Measurements from ENCODE around the gene KBTBD13.
"Not testable (repeated sequence)": the region's sequence is repeated elsewhere in the genome, so short reads cannot be mapped to it uniquely, and the experiment has no call there.

KBTBD13 gene

DNA sequence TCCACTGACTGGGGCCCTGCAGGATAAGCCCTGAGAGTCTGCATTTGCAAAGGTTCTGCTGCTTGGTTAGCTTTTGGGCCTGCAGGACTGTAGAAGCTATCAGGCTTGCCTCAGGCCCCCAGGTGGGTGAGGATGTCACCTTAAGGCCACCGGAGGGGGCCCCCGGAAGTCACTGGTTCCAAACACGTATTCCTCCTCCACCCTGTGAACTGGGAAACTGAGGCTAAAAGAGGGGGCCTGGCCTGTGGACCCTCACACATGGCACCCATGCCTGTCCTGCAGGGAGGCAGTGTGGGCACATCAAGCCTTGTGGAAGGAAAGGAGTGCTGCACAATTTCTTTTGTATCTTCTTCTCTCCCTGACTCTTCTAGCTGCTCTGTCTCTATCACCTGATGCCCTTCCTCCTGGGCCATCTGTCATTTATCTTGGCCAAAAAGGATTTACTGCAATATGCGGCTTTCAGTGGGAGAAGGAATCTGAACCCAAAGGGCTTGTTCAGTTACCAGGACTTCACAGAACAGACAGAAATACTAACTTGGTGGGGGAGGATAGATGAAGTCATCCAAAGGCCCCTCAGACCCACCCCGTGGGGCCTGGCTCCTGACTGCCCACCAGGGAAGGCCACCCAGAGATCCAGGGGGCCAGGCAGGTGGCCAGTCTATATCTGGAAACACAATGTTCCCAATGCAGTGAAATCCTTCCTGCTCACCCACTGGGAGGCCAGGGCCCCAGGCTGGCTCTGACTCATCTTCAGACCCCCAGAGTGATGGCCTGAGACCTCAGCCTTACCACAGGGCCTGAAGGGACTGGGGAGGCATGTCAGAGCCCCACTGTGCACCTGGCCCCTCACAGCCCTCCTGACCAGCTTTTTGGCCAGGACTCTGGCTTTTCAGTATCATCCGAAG lies 20.2 kb downstream of the KBTBD13 start:
- Histone ChIP-seq H3K36me3 (ENCODE audit: control insufficient read depth, insufficient read depth, low read length) (no peaks in the 10 kb centered on the region), H3K9me3 (ENCODE audit: control insufficient read depth, low read length) (no peaks in the 10 kb centered on the region), H3K27ac (ENCODE audit: insufficient read depth, low read depth, low read length, poor library complexity, severe bottlenecking) (no peak overlapping the region), H3K27me3 (ENCODE audit: control insufficient read depth, insufficient read depth, low read length, poor library complexity, severe bottlenecking) (peaks cover under 1% of the 10 kb centered on the region), H3K4me1 (ENCODE audit: control insufficient read depth, insufficient read depth, low read length) (no peaks in the 10 kb centered on the region), H3K4me3 (ENCODE audit: insufficient read depth, low read depth, low read length) (no peak overlapping the region)
- WGBS, 2 experiments = 92 to 94% methylated on average over 6 of the region's 6 CpGs

GRCh38 chr15:65097651-65098263 lies 21.2 kb downstream of the KBTBD13 start:
- H3K36me3 ChIP-seq (ENCODE audit: control insufficient read depth, insufficient read depth, low read length) = no peaks in the 10 kb centered on the region
- H3K27me3 ChIP-seq (ENCODE audit: control insufficient read depth, insufficient read depth, low read length, poor library complexity, severe bottlenecking) = peaks cover 11% of the 10 kb centered on the region
- H3K4me1 ChIP-seq (ENCODE audit: control insufficient read depth, insufficient read depth, low read length) = no peaks in the 10 kb centered on the region
- no peak overlapping the region for H3K27ac ChIP-seq (ENCODE audit: insufficient read depth, low read depth, low read length, poor library complexity, severe bottlenecking)
- no peak overlapping the region for H3K4me3 ChIP-seq (ENCODE audit: insufficient read depth, low read depth, low read length)
- no peaks in the 10 kb centered on the region for H3K9me3 ChIP-seq (ENCODE audit: control insufficient read depth, low read length)
- 94 to 95% methylated on average over 7 of the region's 7 CpGs for WGBS, 2 experiments

DNA sequence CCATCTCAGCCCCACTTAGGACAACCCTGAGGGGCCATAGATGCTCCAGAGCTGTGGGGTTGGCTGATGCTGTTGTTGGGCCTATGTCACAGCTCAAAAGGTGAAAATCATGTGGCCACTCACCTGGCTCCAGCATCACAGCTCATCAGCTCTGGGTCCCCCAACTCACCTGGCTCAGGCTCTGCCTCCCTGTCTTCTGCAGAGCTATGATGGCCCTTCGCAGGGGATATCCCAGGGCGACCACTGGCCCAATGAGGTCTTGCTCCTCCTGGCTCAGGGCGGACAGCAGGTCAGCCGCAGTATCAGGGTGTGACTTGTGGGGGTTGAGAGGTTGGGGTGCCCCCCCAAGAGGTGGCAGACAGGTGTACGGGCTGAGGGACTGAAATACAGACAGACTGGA lies 22.8 kb downstream of the KBTBD13 start:
- WGBS, 2 experiments = 94 to 96% methylated on average over 5 of the region's 5 CpGs
- Histone ChIP-seq H3K4me3 (ENCODE audit: insufficient read depth, low read depth, low read length) (no peak overlapping the region), H3K27ac (ENCODE audit: insufficient read depth, low read depth, low read length, poor library complexity, severe bottlenecking) (no peak overlapping the region), H3K9me3 (ENCODE audit: control insufficient read depth, low read length) (no peaks in the 10 kb centered on the region), H3K4me1 (ENCODE audit: control insufficient read depth, insufficient read depth, low read length) (no peaks in the 10 kb centered on the region), H3K27me3 (ENCODE audit: control insufficient read depth, insufficient read depth, low read length, poor library complexity, severe bottlenecking) (peaks cover 19% of the 10 kb centered on the region), H3K36me3 (ENCODE audit: control insufficient read depth, insufficient read depth, low read length) (no peaks in the 10 kb centered on the region)

- WGBS, 2 experiments = 93 to 95% methylated on average over 10 of the region's 10 CpGs
- not testable (repeated sequence) for H3K4me3 ChIP-seq (ENCODE audit: insufficient read depth, low read depth, low read length); H3K27ac ChIP-seq (ENCODE audit: insufficient read depth, low read depth, low read length, poor library complexity, severe bottlenecking); H3K36me3 ChIP-seq (ENCODE audit: control insufficient read depth, insufficient read depth, low read length); H3K4me1 ChIP-seq (ENCODE audit: control insufficient read depth, insufficient read depth, low read length); H3K9me3 ChIP-seq (ENCODE audit: control insufficient read depth, low read length)
- H3K27me3 ChIP-seq (ENCODE audit: control insufficient read depth, insufficient read depth, low read length, poor library complexity, severe bottlenecking) = peaks cover 19% of the 10 kb centered on the region
Observed at GRCh38 chr15:65099801-65100200, 23.3 kb downstream of the KBTBD13 start.

DNA sequence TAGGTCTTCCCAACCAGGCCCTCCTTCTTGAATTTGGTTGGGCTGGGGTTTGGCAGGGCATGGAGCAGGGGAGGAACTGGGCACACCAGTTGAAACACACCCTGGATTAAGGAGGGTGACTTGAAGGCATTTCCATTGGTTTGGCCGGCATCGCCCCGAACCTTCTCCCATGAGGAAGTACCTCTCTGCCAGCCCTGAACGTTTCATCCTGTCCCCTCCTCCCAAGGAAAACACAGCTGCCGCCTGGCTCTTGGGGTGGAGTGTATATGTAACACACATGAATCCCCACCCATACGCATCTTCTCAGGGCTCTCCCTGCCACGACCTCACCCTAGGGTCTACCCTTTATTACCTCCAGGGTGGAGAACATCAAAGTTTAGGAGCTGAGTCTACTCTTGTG lies 23.9 kb downstream of the KBTBD13 start:
- no peaks in the 10 kb centered on the region for H3K4me1 ChIP-seq (ENCODE audit: control insufficient read depth, insufficient read depth, low read length)
- no peak overlapping the region for H3K4me3 ChIP-seq (ENCODE audit: insufficient read depth, low read depth, low read length)
- H3K36me3 ChIP-seq (ENCODE audit: control insufficient read depth, insufficient read depth, low read length) = no peaks in the 10 kb centered on the region
- no peak overlapping the region for H3K27ac ChIP-seq (ENCODE audit: insufficient read depth, low read depth, low read length, poor library complexity, severe bottlenecking)
- 95 to 99% methylated on average over 6 to 7 of the region's 7 CpGs for WGBS, 2 experiments
- H3K27me3 ChIP-seq (ENCODE audit: control insufficient read depth, insufficient read depth, low read length, poor library complexity, severe bottlenecking) = peaks cover 19% of the 10 kb centered on the region
- no peaks in the 10 kb centered on the region for H3K9me3 ChIP-seq (ENCODE audit: control insufficient read depth, low read length)

DNA sequence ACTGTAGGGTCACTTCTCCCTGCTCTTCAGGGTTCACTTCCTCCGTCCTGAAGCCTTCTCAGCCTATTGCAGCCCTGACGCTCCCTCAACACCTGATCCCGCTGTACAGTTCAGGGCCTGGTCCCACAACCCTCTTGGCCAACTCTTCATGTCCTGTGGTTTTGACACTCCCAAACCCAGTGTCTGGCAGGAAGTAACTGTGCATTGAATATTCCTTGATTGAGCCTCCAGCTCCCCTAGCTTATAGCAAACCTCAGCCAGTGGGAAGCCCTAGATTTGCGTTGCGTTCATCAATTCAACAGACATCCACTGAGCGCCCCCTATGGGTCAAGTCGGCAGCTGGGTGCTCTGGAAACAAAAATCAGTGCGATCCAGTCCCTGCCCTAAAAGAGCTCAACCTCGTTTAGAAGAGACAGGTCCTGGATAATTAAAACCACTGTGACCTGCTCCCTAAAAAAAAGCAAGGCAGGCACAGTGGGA lies 24.9 kb downstream of the KBTBD13 start:
- peaks cover 19% of the 10 kb centered on the region for H3K27me3 ChIP-seq (ENCODE audit: control insufficient read depth, insufficient read depth, low read length, poor library complexity, severe bottlenecking)
- no peaks in the 10 kb centered on the region for H3K4me1 ChIP-seq (ENCODE audit: control insufficient read depth, insufficient read depth, low read length)
- H3K36me3 ChIP-seq (ENCODE audit: control insufficient read depth, insufficient read depth, low read length) = no peaks in the 10 kb centered on the region
- no peak overlapping the region for H3K27ac ChIP-seq (ENCODE audit: insufficient read depth, low read depth, low read length, poor library complexity, severe bottlenecking)
- no peaks in the 10 kb centered on the region for H3K9me3 ChIP-seq (ENCODE audit: control insufficient read depth, low read length)
- 38 to 39% methylated on average over 9 of the region's 9 CpGs for WGBS, 2 experiments
- peak overlapping the region; percentile 23 for H3K4me3 ChIP-seq (ENCODE audit: insufficient read depth, low read depth, low read length)

DNA sequence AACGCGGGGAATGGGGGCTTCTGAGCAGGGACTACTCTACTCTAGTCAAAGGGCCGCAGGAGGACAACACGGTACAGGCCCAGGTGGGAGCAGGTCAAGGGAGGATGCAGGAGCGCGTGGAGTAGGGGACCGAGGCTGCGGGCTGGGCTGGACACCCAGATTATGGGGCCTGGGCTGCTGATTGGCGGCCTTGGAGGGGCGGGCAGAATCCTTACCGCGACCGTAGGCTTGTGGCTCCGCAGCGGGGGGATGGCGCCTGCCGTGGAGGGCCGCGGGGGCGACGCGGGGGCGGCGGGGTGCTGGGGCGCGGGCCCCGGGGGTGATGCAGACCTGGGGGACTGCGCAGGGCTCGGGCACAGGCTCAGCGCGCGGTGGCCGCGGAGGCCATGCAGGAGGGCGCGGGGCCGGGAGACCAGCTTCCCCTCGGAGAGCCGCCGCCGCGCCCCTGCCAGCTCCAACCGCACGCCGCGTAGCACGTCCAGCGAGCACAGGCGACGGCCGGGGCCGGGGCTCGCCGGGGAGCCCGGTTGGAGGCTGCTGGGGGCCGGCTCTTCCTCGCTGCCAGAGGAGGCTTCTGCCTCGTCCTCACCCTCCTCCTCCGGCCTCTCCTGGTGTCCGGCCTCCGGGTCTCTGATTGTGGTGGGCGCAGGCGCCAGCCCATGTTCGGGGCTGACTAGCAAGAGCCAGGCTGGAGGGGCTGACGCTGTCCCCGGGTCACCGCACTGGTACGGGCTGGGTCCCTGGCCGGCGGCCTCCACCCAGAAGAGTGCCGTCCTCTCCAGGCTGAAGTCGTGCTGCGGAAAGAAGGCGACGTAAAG lies 25.6 kb downstream of the KBTBD13 start:
- peaks cover 19% of the 10 kb centered on the region for H3K27me3 ChIP-seq (ENCODE audit: control insufficient read depth, insufficient read depth, low read length, poor library complexity, severe bottlenecking)
- H3K4me1 ChIP-seq (ENCODE audit: control insufficient read depth, insufficient read depth, low read length) = no peaks in the 10 kb centered on the region
- H3K9me3 ChIP-seq (ENCODE audit: control insufficient read depth, low read length) = no peaks in the 10 kb centered on the region
- H3K4me3 ChIP-seq (ENCODE audit: insufficient read depth, low read depth, low read length) = peak overlapping the region; percentile 23
- H3K36me3 ChIP-seq (ENCODE audit: control insufficient read depth, insufficient read depth, low read length) = no peaks in the 10 kb centered on the region
- no peak overlapping the region for H3K27ac ChIP-seq (ENCODE audit: insufficient read depth, low read depth, low read length, poor library complexity, severe bottlenecking)
- 46 to 48% methylated on average over 75 of the region's 75 CpGs for WGBS, 2 experiments

- no peak overlapping the region for H3K4me3 ChIP-seq (ENCODE audit: insufficient read depth, low read depth, low read length)
- no peaks in the 10 kb centered on the region for H3K4me1 ChIP-seq (ENCODE audit: control insufficient read depth, insufficient read depth, low read length)
- H3K27me3 ChIP-seq (ENCODE audit: control insufficient read depth, insufficient read depth, low read length, poor library complexity, severe bottlenecking) = peaks cover 19% of the 10 kb centered on the region
- H3K27ac ChIP-seq (ENCODE audit: insufficient read depth, low read depth, low read length, poor library complexity, severe bottlenecking) = no peak overlapping the region
- H3K36me3 ChIP-seq (ENCODE audit: control insufficient read depth, insufficient read depth, low read length) = no peaks in the 10 kb centered on the region
- no peaks in the 10 kb centered on the region for H3K9me3 ChIP-seq (ENCODE audit: control insufficient read depth, low read length)
- WGBS, 2 experiments = 96 to 100% methylated on average over 3 of the region's 3 CpGs
Observed at GRCh38 chr15:65102912-65103311, 26.4 kb downstream of the KBTBD13 start.

DNA sequence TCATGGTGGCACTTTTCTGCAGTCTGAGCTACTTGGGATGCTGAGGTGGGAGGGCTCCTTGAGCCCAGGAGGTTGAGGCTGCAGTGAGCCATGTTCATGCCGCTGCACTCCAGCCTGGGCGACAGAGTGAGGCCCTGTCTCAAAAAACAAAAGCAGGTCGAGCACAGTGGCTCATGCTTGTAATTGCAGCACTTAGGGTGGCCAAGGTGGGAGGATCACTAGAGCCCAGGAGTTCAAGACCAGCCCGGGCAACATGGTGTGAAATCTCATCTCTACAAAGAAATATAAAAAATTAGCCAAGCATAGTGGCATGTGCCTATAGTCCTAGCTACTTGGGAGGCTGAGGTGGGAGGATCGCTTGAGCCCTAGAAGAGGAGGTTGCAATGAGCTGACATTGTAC lies 28.5 kb downstream of the KBTBD13 start:
- H3K4me3 ChIP-seq (ENCODE audit: insufficient read depth, low read depth, low read length) = no peak overlapping the region
- H3K9me3 ChIP-seq (ENCODE audit: control insufficient read depth, low read length) = no peaks in the 10 kb centered on the region
- no peaks in the 10 kb centered on the region for H3K4me1 ChIP-seq (ENCODE audit: control insufficient read depth, insufficient read depth, low read length)
- no peak overlapping the region for H3K27ac ChIP-seq (ENCODE audit: insufficient read depth, low read depth, low read length, poor library complexity, severe bottlenecking)
- H3K27me3 ChIP-seq (ENCODE audit: control insufficient read depth, insufficient read depth, low read length, poor library complexity, severe bottlenecking) = peaks cover 19% of the 10 kb centered on the region
- 83 to 89% methylated on average over 5 of the region's 5 CpGs for WGBS, 2 experiments
- no peaks in the 10 kb centered on the region for H3K36me3 ChIP-seq (ENCODE audit: control insufficient read depth, insufficient read depth, low read length)

Measured in ectodermal cell (in vitro differentiated cells).